IMR-90 (cell line): Measurements from ENCODE around the gene IFT43. TPM values are rescaled to one million over a fixed set of nuclear protein-coding genes. Genes with fewer than 3 reads are reported as not detected.

Experiments
- ATAC-seq: fragments of 200-7000 bp; cut with Tn5 transposase; 2 replicates; pipeline ENCODE4 v1.9.1; 2020; ENCODE audit warnings: low read depth, mild to moderate bottlenecking, moderate library complexity
- BruUV-seq: library from RNA; stranded (reverse); fragments of 400-500 nt; replicated peaks from 2 replicates; lab custom pipeline; 2021; lab: Mats Ljungman, UMichigan
- CTCF ChIA-PET: fragments of 300-600 bp; formaldehyde crosslinking; extraction: SDS; loops from one replicate; lab custom pipeline; 2021; ENCODE audit warnings: antibody characterized with exemption; lab: Yijun Ruan, JAX
- POLR2A ChIA-PET: fragments of 300-600 bp; sonication (Branson Sonifier 250); formaldehyde crosslinking; loops from one replicate; lab custom pipeline; 2022; ENCODE audit warnings: antibody characterized with exemption; ENCODE audit not compliant: unreplicated experiment; lab: Charles Lee
- DNase-seq: peaks from one replicate; pipeline ENCODE4 v3.0.0; 2013
- H2AFZ ChIP-seq: replicated peaks from 2 replicates; pipeline ENCODE3; 2013; ENCODE audit warnings: low read length, mild to moderate bottlenecking; ENCODE audit not compliant: poor library complexity
- H2AK5ac ChIP-seq: 2 replicates; pipeline ENCODE4 v1.6.1; 2013; ENCODE audit warnings: low read depth, low read length, inconsistent platforms
- H2AK9ac ChIP-seq: replicated peaks from 2 replicates; pipeline ENCODE3; 2013; ENCODE audit warnings: mild to moderate bottlenecking, low read depth, low read length, moderate library complexity; ENCODE audit not compliant: poor library complexity
- H2BK120ac ChIP-seq: 2 replicates; pipeline ENCODE4 v1.6.1; 2013; ENCODE audit warnings: low read depth, low read length, inconsistent platforms
- H2BK15ac ChIP-seq: 3 replicates; pipeline ENCODE4 v1.6.1; 2013; ENCODE audit warnings: low read depth, low read length, inconsistent platforms
- H2BK20ac ChIP-seq: 2 replicates; pipeline ENCODE4 v1.6.1; 2013; ENCODE audit warnings: low read depth, mild to moderate bottlenecking, inconsistent platforms, low read length, moderate library complexity
- H2BK5ac ChIP-seq: 2 replicates; pipeline ENCODE4 v1.6.1; 2013; ENCODE audit warnings: mild to moderate bottlenecking, low read depth, low read length, inconsistent platforms; ENCODE audit not compliant: poor library complexity, severe bottlenecking
- H3K14ac ChIP-seq: replicated peaks from 2 replicates; pipeline ENCODE4 v1.6.1; 2013; ENCODE audit warnings: low read depth, low read length, inconsistent platforms
- H3K18ac ChIP-seq: 2 replicates; pipeline ENCODE4 v1.6.1; 2013; ENCODE audit warnings: low read depth, low read length, control low read depth
- H3K23ac ChIP-seq: 2 replicates; pipeline ENCODE4 v1.6.1; 2013; ENCODE audit warnings: low read depth, low read length, inconsistent platforms
- H3K27ac ChIP-seq: 2 replicates; pipeline ENCODE4 v1.5.1; 2013; ENCODE audit warnings: mild to moderate bottlenecking, control low read depth, low read length; ENCODE audit not compliant: insufficient read depth
- H3K27me3 ChIP-seq: 2 replicates; pipeline ENCODE4 v1.6.1; 2013; ENCODE audit warnings: low read length; ENCODE audit not compliant: control insufficient read depth, insufficient read depth
- H3K36me3 ChIP-seq: 2 replicates; pipeline ENCODE4 v1.6.1; 2013; ENCODE audit warnings: low read length, mixed read lengths; ENCODE audit not compliant: control insufficient read depth, insufficient read depth
- H3K4ac ChIP-seq: 2 replicates; pipeline ENCODE4 v1.6.1; 2013; ENCODE audit warnings: low read depth, low read length, inconsistent platforms
- H3K4me1 ChIP-seq: 2 replicates; pipeline ENCODE4 v1.6.1; 2013; ENCODE audit warnings: low read length, mixed read lengths; ENCODE audit not compliant: control insufficient read depth, insufficient read depth
- H3K4me2 ChIP-seq: 2 replicates; pipeline ENCODE4 v1.6.1; 2013; ENCODE audit warnings: low read depth, mild to moderate bottlenecking, control low read depth, low read length, moderate library complexity
- H3K4me3 ChIP-seq: 2 replicates; pipeline ENCODE4 v1.5.1; 2013; ENCODE audit warnings: low read depth, mild to moderate bottlenecking, control low read depth, low read length, moderate library complexity; ENCODE audit not compliant: insufficient read depth
- H3K56ac ChIP-seq: 2 replicates; pipeline ENCODE4 v1.6.1; 2013; ENCODE audit warnings: low read length, inconsistent platforms; ENCODE audit not compliant: insufficient read depth; ENCODE audit errors: extremely low read depth
- H3K79me1 ChIP-seq, 2 experiments: 2 replicates each; pipeline ENCODE4 v1.6.1; 2013; ENCODE audit warnings: low read length in 2 of 2, inconsistent platforms in 1 of 2, low read depth in 1 of 2
- H3K9ac ChIP-seq: 2 replicates; pipeline ENCODE4 v1.6.1; 2013; ENCODE audit warnings: low read depth, low read length, control low read depth
- H3K9me1 ChIP-seq: 2 replicates; pipeline ENCODE4 v1.6.1; 2013; ENCODE audit warnings: low read length, inconsistent platforms; ENCODE audit not compliant: insufficient read depth
- H3K9me3 ChIP-seq: 2 replicates; pipeline ENCODE4 v1.6.1; 2013; ENCODE audit warnings: low read length; ENCODE audit not compliant: control insufficient read depth, insufficient read depth
- H4K20me1 ChIP-seq: 2 replicates; pipeline ENCODE4 v1.6.1; 2013; ENCODE audit warnings: low read length, inconsistent platforms; ENCODE audit not compliant: insufficient read depth
- H4K5ac ChIP-seq: 2 replicates; pipeline ENCODE4 v1.6.1; 2013; ENCODE audit warnings: mild to moderate bottlenecking, low read depth, low read length, control low read depth
- H4K8ac ChIP-seq, 2 experiments: 2 replicates each; pipeline ENCODE4 v1.6.1; 2013; ENCODE audit warnings: low read depth in 2 of 2, low read length in 2 of 2, control low read depth in 1 of 2, inconsistent platforms in 1 of 2
- H4K91ac ChIP-seq: 2 replicates; pipeline ENCODE4 v1.6.1; 2013; ENCODE audit warnings: low read depth, low read length, inconsistent platforms; ENCODE audit not compliant: insufficient read depth
- BHLHE40 ChIP-seq: fragments of 150-350 bp; IDR thresholded peaks from 2 replicates; pipeline ENCODE4 v1.6.1; 2016; ENCODE audit warnings: mild to moderate bottlenecking, low read depth, low read length
- CHD1 ChIP-seq: IDR thresholded peaks from 2 replicates; pipeline ENCODE4 v1.6.1; 2012; ENCODE audit warnings: low read depth, low read length, improper control_type of control experiment
- MAFK ChIP-seq: IDR thresholded peaks from 2 replicates; pipeline ENCODE4 v1.6.1; 2012; ENCODE audit warnings: low read depth, low read length, improper control_type of control experiment
- RFX5 ChIP-seq: IDR thresholded peaks from 2 replicates; pipeline ENCODE4 v1.8.0; 2012; ENCODE audit warnings: low read depth, mild to moderate bottlenecking, low read length, moderate library complexity
- SMC3 ChIP-seq: fragments of 150-350 bp; IDR thresholded peaks from 2 replicates; pipeline ENCODE4 v1.6.1; 2016; ENCODE audit warnings: low read depth, mild to moderate bottlenecking, antibody characterized with exemption, low read length, moderate library complexity
- WGBS, 2 experiments: methylation state at CpG; one replicate each; pipeline versions ENCODE4 v1.1.5 to v1.1.7; 2013; ENCODE audit warnings: missing lambda C conversion rate in 2 of 2; ENCODE audit not compliant: insufficient read length in 1 of 2; ENCODE audit errors: extremely low coverage in 2 of 2; 5-methylcytosine and 5-hydroxymethylcytosine counted together
- dilution Hi-C: fragments of 300-500 bp; cut with HindIII; formaldehyde crosslinking; loops from one replicate; pipeline ENCODE4 v1.14.3; 2018; ENCODE audit warnings: low sequenced_read_pairs; ENCODE audit not compliant: unreplicated experiment
- in situ Hi-C: fragments of 300-500 bp; cut with MboI; formaldehyde crosslinking; loops from 3 replicates; pipeline ENCODE4 v1.14.3; 2019; ENCODE audit warnings: low sequenced_read_pairs, inconsistent platforms, mixed read lengths
- intact Hi-C: fragments of 100-400 bp; cut with micrococcal nuclease; formaldehyde crosslinking; loops from 2 replicates; pipeline ENCODE4 v1.10.0; 2022
- polyA plus RNA-seq, 3 experiments: library from polyadenylated mRNA; depleted of rRNA; stranded (reverse); fragments of >200 nt; gene quantifications; 2 replicates each; pipeline ENCODE4 v1.2.3, GENCODE V29; 2012; ENCODE audit warnings: low replicate concordance in 1 of 3
- total RNA-seq: library from RNA; depleted of rRNA; stranded (reverse); fragments of >200 nt; gene quantifications from 2 replicates; pipeline ENCODE4 v1.2.3, GENCODE V29; 2012

IFT43 gene
- total and polyA plus RNA-seq, 2 of the 4 experiments (the other 2 are of a cell fraction), result 41.4 to 43.2 TPM

- Histone ChIP-seq H3K4me3 (no peak overlapping the region), H2BK20ac (no peak overlapping the region), H3K23ac (no peak overlapping the region), H2BK5ac (no peak overlapping the region), H3K56ac (no peak overlapping the region), H2AFZ (no peak overlapping the region), H4K8ac (no peak overlapping the region), H3K18ac (no peak overlapping the region), H3K4ac (no peak overlapping the region), H2BK15ac (no peak overlapping the region), H2BK120ac (no peak overlapping the region), H3K9me3 (no peaks in the 10 kb centered on the region), H3K14ac (no peak overlapping the region), H3K4me1 (no peaks in the 10 kb centered on the region), H3K36me3 (peaks cover 20% of the 10 kb centered on the region), H3K79me1 (no peaks in the 10 kb centered on the region; a peak in 1 of 4 replicates), H3K4me2 (no peak overlapping the region), H3K9ac (no peak overlapping the region), H3K27ac (no peak overlapping the region), H4K20me1 (no peaks in the 10 kb centered on the region; the same call in none of the 2 replicates), H2AK9ac (no peak overlapping the region), H4K5ac (no peak overlapping the region), H3K27me3 (no peaks in the 10 kb centered on the region), H2AK5ac (no peak overlapping the region), H3K9me1 (0 out of 2 replicates have a peak, but pooled peaks cover 4% of the 10 kb centered on the region), H4K91ac (no peak overlapping the region)
- dilution Hi-C loops, result no loop called here
- DNase-seq, result no peak
- intact Hi-C loops, result no loop called here
- no TSS peak for BruUV-seq
- ChIA-PET CTCF (interaction anchor here (0.5 to 1.3 kb wide), 2 partner anchors 8 to 15 kb away, joined by 3 to 4 read pairs; no protein-coding TSS in a partner anchor), POLR2A (no interaction called here)
- WGBS, 2 experiments, result no CpG with 5 or more reads among the region's 3 CpGs
- ATAC-seq, result no peak
- TF ChIP-seq BHLHE40 (no peak), SMC3 (no peak), CHD1 (no peak), RFX5 (no peak), MAFK (no peak)
- in situ Hi-C loops, result no loop called here
Observed at GRCh38 chr14:76034566-76034965, 49.0 kb downstream of the IFT43 start.
